Mesodermal cell (in vitro differentiated cells): Measurements from ENCODE around the gene PIGR.

Experiments
- H3K27ac ChIP-seq: 2 replicates; pipeline ENCODE4 v1.7.0; 2013; ENCODE audit warnings: mild to moderate bottlenecking, low read depth, low read length, moderate library complexity; ENCODE audit not compliant: severe bottlenecking
- H3K36me3 ChIP-seq: 2 replicates; pipeline ENCODE4 v1.7.1; 2013; ENCODE audit warnings: mild to moderate bottlenecking, low read length, moderate library complexity; ENCODE audit not compliant: control insufficient read depth, insufficient read depth
- H3K4me1 ChIP-seq: one replicate; pipeline ENCODE4 v1.7.1; 2013; ENCODE audit warnings: mild to moderate bottlenecking, low read length; ENCODE audit not compliant: insufficient read depth, control insufficient read depth, poor library complexity, severe bottlenecking
- H3K4me3 ChIP-seq: 2 replicates; pipeline ENCODE4 v1.7.0; 2013; ENCODE audit warnings: low read length, control low read depth, mild to moderate bottlenecking; ENCODE audit not compliant: insufficient read depth, poor library complexity, severe bottlenecking; ENCODE audit errors: extremely low read depth
- H3K9me3 ChIP-seq: 2 replicates; pipeline ENCODE4 v1.7.1; 2013; ENCODE audit warnings: mild to moderate bottlenecking, low read length, moderate library complexity; ENCODE audit not compliant: control insufficient read depth
- WGBS, 2 experiments: methylation state at CpG; one replicate each; pipeline ENCODE4 v1.1.5; 2013; ENCODE audit warnings: missing lambda C conversion rate in 2 of 2; ENCODE audit not compliant: insufficient coverage in 2 of 2; 5-methylcytosine and 5-hydroxymethylcytosine counted together

Gene PIGR

DNA sequence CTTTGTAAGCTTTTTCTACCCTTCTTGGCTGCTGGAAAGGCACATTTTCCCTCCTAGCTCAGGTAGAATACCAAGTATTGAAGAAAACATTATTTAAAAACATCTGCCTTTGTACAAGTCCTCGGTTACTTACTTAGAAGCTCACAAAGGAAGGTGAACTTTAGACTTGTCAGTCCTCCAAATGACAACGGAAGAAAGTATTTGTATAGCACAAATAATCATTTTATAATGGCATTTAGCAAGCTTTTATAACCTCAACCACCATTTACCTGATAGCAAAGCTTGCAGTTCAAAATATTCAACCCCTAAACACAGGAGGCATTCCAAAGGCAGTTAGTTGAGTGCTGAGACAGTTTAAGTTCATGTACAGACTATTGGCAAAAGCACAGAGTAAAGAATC lies 26.5 kb upstream of the PIGR start:
- no peaks in the 10 kb centered on the region for H3K9me3 ChIP-seq
- no peak overlapping the region for H3K27ac ChIP-seq
- no peaks in the 10 kb centered on the region for H3K4me1 ChIP-seq
- WGBS, 2 experiments: 100% methylated on average over 1 of the region's 2 CpGs; no CpG with 5 or more reads in 1 of the 2 experiments
- no peaks in the 10 kb centered on the region for H3K36me3 ChIP-seq
- H3K4me3 ChIP-seq: no peak overlapping the region

- no peak overlapping the region for H3K27ac ChIP-seq
- H3K4me1 ChIP-seq: no peaks in the 10 kb centered on the region
- H3K4me3 ChIP-seq: no peak overlapping the region
- H3K36me3 ChIP-seq: no peaks in the 10 kb centered on the region
- WGBS, 2 experiments: no CpG with 5 or more reads among the region's 2 CpGs
- no peaks in the 10 kb centered on the region for H3K9me3 ChIP-seq
Observed at GRCh38 chr1:206971029-206971655, 24.9 kb upstream of the PIGR start.

DNA sequence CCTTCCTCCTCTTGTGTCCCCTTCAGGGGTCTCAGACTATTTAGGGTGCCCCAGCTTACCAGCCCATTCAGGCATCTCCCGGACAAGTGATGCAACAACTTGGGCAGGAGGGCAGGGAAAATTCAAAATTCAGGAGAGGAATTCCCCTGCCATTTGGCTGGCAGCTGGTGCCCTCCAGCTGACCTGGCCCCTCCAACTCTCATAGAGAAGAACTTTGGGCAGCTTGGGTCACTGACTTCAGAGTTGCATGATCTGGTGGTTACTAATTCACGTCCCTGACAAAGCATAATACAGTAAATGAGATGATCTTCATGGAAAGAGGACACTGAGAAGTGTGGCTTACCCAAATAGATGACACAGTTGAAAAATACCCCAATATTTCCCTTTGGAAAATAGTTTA lies 24.2 kb upstream of the PIGR start, which contains the start of gene FCAMR:
Gene FCAMR (minus strand): TSS at position 15 of the 400 bp plus-strand sequence. CDS start 335 bp downstream, outside the sequence.
- H3K27ac ChIP-seq: no peak within 1 kb of the TSS
- no peaks in the 10 kb centered on the region for H3K9me3 ChIP-seq
- H3K4me3 ChIP-seq: no peak within 1 kb of the TSS
- WGBS, 2 experiments: 86 to 92% methylated on average over 1 of the region's 2 CpGs
- no peaks in the 10 kb centered on the region for H3K4me1 ChIP-seq
- no peaks in the 10 kb centered on the region for H3K36me3 ChIP-seq

DNA sequence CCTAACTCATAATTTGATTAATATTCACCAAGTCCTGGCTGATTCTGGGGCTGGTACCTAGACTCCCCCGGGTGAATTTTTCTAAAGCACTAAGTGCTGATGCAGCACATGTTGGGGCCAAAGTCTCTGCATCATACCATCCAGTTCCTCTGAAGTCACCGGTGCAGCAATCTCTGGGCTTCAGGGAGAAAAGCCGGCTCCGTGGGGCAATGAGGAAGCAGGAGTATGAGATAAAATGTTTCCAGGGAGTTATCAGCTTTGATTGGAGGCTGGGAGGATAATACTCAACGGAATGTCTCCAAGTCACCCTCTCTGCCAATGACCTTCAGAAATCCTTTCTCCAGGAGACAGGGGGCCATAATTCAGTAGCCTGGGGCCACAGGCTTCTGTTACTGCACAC lies 22.8 kb upstream of the PIGR start:
- WGBS, 2 experiments: 89 to 90% methylated on average over 1 to 2 of the region's 5 CpGs

DNA sequence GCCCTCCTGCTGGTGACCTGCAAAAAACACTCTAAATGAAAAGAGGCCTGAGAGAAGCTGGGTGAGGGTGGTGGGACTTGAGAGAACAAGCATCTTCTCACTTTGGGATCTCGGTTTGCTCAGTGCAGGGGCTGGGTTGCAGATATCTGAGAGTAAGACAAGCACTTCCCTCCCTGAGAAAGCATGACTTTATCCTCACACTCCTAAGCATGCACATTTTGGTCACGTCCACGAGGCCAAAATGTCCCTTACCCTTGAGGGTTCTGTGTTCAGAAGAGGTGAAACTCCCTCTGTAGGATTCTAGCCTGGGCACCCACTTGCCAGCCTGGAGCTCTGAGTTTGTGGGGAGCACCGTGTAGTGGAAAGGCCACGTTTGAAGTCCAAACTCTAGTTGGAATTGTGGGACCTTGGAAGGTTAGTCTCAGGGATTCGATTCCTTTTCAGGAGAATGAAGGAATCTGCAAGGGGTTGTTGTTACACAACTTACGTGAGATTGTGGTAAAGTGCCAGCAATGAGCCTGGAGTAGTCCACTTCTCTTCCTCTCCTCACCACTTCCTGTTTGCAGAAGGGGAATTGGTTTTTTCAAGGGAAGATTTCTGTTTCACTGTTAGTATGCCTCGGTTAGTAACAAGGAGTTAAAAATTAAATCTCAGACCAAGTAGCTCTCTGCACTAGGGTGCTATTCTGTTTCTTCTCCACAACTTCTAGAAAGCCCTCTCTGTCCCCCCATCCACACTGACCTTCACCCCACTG lies 21.0 kb upstream of the PIGR start:
- H3K4me3 ChIP-seq: no peak overlapping the region
- no peak overlapping the region for H3K27ac ChIP-seq
- no peaks in the 10 kb centered on the region for H3K4me1 ChIP-seq
- H3K9me3 ChIP-seq: no peaks in the 10 kb centered on the region
- H3K36me3 ChIP-seq: no peaks in the 10 kb centered on the region
- WGBS, 2 experiments: 76 to 90% methylated on average over 4 to 6 of the region's 8 CpGs

More for the DNA sequence above, 22.8 kb upstream of the PIGR start:
- H3K27ac ChIP-seq: no peak overlapping the region
- no peak overlapping the region for H3K4me3 ChIP-seq
- H3K4me1 ChIP-seq: no peaks in the 10 kb centered on the region
- H3K36me3 ChIP-seq: no peaks in the 10 kb centered on the region
- H3K9me3 ChIP-seq: no peaks in the 10 kb centered on the region

DNA sequence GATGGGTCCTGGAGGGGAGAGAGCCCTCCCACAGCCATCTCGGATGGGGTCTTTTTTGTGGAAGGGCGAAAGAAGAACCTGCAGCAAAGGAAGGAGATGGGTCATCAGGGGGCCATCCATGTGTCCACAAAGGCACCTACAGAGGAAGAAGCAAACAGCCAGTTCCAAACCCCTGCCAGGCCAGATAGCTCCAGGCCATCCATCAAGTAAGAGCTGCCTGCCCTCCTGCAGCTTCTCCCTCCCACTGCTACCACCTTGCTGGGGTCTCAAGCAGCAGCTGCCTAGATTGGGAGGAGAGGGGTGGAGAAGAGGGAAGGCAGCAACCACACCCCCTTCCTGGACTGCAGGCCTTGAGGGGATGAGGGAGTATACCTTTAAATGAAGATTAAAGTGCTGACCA lies 19.5 kb upstream of the PIGR start:
- no peaks in the 10 kb centered on the region for H3K4me1 ChIP-seq
- H3K27ac ChIP-seq: no peak overlapping the region
- WGBS, 2 experiments: 69 to 75% methylated on average over 2 of the region's 2 CpGs
- no peaks in the 10 kb centered on the region for H3K9me3 ChIP-seq
- no peak overlapping the region for H3K4me3 ChIP-seq
- no peaks in the 10 kb centered on the region for H3K36me3 ChIP-seq

DNA sequence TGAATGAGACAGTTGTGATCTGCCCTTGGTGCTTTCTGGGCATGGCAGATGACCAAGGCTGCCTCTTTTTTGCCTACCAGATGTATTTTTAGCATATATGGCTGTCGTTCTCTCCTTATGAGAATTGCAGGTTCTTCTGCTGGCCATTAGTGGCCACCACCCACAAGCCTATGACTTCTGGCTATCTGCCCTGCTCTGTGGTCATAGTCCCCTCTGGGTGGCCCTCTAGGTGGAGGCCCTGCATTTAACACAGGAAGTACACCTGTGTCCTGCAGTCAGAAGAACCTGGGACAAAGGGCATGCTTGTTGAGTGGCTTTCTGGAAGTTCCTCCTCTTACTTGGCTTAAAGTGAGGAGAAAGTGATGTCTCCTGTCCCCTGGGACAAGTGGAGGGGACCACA lies 17.5 kb upstream of the PIGR start:
- Histone ChIP-seq H3K36me3 (no peaks in the 10 kb centered on the region), H3K4me1 (no peaks in the 10 kb centered on the region), H3K27ac (no peak overlapping the region), H3K4me3 (no peak overlapping the region), H3K9me3 (no peaks in the 10 kb centered on the region)
- 83 to 86% methylated on average over 1 of the region's 1 CpG for WGBS, 2 experiments

GRCh38 chr1:206963119-206963712 lies 16.9 kb upstream of the PIGR start:
- H3K27ac ChIP-seq: no peak overlapping the region
- H3K36me3 ChIP-seq: no peaks in the 10 kb centered on the region
- no peak overlapping the region for H3K4me3 ChIP-seq
- 93 to 100% methylated on average over 3 to 4 of the region's 5 CpGs for WGBS, 2 experiments
- H3K9me3 ChIP-seq: no peaks in the 10 kb centered on the region
- H3K4me1 ChIP-seq: no peaks in the 10 kb centered on the region

GRCh38 chr1:206962272-206962671 lies 16.0 kb upstream of the PIGR start:
- Histone ChIP-seq H3K9me3 (no peaks in the 10 kb centered on the region), H3K36me3 (no peaks in the 10 kb centered on the region), H3K4me3 (no peak overlapping the region), H3K27ac (no peak overlapping the region), H3K4me1 (no peaks in the 10 kb centered on the region)
- 89 to 95% methylated on average over 4 to 7 of the region's 7 CpGs for WGBS, 2 experiments

- no peak overlapping the region for H3K4me3 ChIP-seq
- no peaks in the 10 kb centered on the region for H3K9me3 ChIP-seq
- no peak overlapping the region for H3K27ac ChIP-seq
- H3K4me1 ChIP-seq: no peaks in the 10 kb centered on the region
- 83% methylated on average over 3 of the region's 3 CpGs; no CpG with 5 or more reads in 1 of the 2 experiments for WGBS, 2 experiments
- no peaks in the 10 kb centered on the region for H3K36me3 ChIP-seq
Observed at GRCh38 chr1:206961668-206962067, 15.4 kb upstream of the PIGR start.
